HG03066 (cell line): ENCODE results near the gene SRGAP1.

ENCODE experiments used
- ATAC-seq: cut with Tn5 transposase; IDR thresholded peaks from one replicate; pipeline ENCODE4 v1.9.1; 2021; ENCODE audit warnings: low read depth; ENCODE audit not compliant: unreplicated experiment

SRGAP1 gene

GRCh38 chr12:63929426-63929825, 84.9 kb downstream of the SRGAP1 start:
- no peak for ATAC-seq

GRCh38 chr12:63930971-63931370, 86.5 kb downstream of the SRGAP1 start:
- no peak for ATAC-seq

GRCh38 chr12:63931703-63932102, 87.2 kb downstream of the SRGAP1 start:
- ATAC-seq = no peak

GRCh38 chr12:63934936-63935335, 90.4 kb downstream of the SRGAP1 start:
- ATAC-seq = no peak

GRCh38 chr12:63935361-63935760, 90.9 kb downstream of the SRGAP1 start:
- ATAC-seq = no peak

DNA sequence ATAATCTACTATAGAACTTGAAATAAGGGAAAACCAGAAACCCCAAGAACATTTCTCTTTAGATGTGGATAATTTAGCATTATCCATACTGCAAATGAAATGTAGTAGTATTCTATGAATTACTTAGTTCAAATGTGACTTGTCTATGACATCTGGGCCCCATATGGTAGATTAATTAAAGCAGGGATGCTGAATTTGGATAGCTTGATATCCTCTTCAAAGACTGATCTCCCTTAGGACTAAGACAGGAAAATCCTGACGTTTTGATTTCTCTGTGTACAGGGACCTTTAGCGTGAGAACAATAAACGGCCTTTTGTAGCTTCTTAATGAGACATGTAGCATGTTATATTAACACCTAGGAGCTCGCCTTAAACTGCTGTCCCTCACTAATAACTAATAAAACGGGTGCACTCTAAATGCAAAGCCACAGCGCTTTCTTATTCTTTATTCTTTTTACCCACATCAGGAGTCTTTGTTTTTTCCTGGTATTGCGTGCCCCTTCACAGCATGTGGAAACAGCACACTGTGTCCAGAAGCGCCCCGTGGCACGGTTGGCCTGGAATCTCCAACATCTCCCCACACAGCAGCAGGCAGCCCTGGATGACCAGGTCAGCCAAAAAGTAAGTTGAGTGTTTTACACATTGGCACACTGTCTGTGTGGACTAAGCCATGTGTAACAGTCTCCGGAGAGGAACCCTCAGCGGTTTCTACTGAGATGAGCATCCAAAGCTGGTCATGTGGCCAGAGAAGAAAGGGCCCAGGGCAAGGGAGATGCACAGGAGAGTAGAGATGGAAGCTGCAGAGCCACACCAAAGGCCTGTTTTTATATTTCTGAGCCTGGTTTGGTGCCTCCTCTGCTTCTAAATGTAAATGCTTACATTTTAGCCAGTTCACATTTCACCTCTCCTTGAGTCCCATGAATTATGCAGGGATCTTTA, 93.1 kb downstream of the SRGAP1 start:
- ATAC-seq = no peak

- no peak for ATAC-seq
Measured at GRCh38 chr12:63940310-63941005, 96.0 kb downstream of the SRGAP1 start.

- no peak for ATAC-seq
Measured at GRCh38 chr12:63941166-63941800, 96.8 kb downstream of the SRGAP1 start.

- ATAC-seq = no peak
Measured at GRCh38 chr12:63941879-63942278, 97.4 kb downstream of the SRGAP1 start.

GRCh38 chr12:63942464-63943241, 98.2 kb downstream of the SRGAP1 start:
- ATAC-seq = no peak

DNA sequence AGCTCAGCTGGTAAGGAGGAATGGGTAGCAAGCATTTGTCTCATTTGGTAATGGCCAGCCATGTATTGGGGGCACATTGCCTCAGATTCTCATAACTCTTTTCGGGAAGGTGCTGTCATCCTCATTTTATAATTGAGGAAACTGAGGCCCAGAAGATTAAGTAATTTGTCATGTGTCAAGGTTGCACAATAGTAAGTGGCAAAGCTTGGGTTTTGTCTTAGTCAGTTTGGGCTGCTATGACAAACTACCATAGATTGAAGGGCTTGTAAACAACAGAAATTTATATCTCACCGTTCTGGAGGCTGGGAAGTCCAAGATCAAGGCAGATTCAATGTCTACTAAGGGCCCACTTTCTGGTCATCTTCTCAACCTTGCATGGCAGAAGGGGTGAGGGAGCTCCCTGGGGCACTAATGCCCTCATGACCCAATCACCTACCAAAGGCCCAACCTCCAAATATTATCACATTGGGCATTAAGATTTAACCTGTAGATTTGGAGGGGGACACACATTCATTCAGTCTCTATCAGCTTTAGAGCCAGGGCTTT, 99.6 kb downstream of the SRGAP1 start:
- ATAC-seq = no peak

GRCh38 chr12:63944586-63945228, 100.2 kb downstream of the SRGAP1 start:
- ATAC-seq = no peak

GRCh38 chr12:63945777-63946176, 101.3 kb downstream of the SRGAP1 start:
- no peak for ATAC-seq

GRCh38 chr12:63948211-63948610, 103.7 kb downstream of the SRGAP1 start:
- ATAC-seq = no peak

- ATAC-seq = no peak
Measured at GRCh38 chr12:63949902-63950301, 105.4 kb downstream of the SRGAP1 start.

- ATAC-seq = no peak
Measured at GRCh38 chr12:63952995-63953394, 108.5 kb downstream of the SRGAP1 start.

GRCh38 chr12:63955831-63956666, 111.5 kb downstream of the SRGAP1 start:
- no peak for ATAC-seq

- no peak for ATAC-seq
Measured at GRCh38 chr12:63957496-63957895, 113.0 kb downstream of the SRGAP1 start.
